Suprapubic skin (tissue), 3 donors: ENCODE results near the gene PLEKHG5.

Source experiments
- EP300 ChIP-seq: sonication (generic); formaldehyde crosslinking; IDR thresholded peaks from one replicate; pipeline ENCODE4 v1.6.1; 2017; ENCODE audit warnings: antibody characterized with exemption
- TF ChIP-seq, protein P1 (sequence below), 2 donors: fragments of 200-600 bp in 1 of 2; fragments of 450-650 bp in 1 of 2; sonication (generic) in 1 of 2; IDR thresholded peaks; one replicate each; pipeline ENCODE4 v1.5.1; 2016 to 2019; ENCODE audit warnings: antibody characterized with exemption in 2 of 2, mild to moderate bottlenecking in 1 of 2, moderate library complexity in 1 of 2

GRCh38 chr1:6495041-6495441 lies 3.6 kb upstream of the PLEKHG5 start:
- TF ChIP-seq, protein P1, sequence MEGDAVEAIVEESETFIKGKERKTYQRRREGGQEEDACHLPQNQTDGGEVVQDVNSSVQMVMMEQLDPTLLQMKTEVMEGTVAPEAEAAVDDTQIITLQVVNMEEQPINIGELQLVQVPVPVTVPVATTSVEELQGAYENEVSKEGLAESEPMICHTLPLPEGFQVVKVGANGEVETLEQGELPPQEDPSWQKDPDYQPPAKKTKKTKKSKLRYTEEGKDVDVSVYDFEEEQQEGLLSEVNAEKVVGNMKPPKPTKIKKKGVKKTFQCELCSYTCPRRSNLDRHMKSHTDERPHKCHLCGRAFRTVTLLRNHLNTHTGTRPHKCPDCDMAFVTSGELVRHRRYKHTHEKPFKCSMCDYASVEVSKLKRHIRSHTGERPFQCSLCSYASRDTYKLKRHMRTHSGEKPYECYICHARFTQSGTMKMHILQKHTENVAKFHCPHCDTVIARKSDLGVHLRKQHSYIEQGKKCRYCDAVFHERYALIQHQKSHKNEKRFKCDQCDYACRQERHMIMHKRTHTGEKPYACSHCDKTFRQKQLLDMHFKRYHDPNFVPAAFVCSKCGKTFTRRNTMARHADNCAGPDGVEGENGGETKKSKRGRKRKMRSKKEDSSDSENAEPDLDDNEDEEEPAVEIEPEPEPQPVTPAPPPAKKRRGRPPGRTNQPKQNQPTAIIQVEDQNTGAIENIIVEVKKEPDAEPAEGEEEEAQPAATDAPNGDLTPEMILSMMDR (IDR thresholded peaks at IDR 0.05), result no peak
- no peak for TF ChIP-seq EP300
